Mesenteric fat pad (tissue), 1 donor: ENCODE data around the gene RPGRIP1L. TPM values are rescaled to one million over a fixed set of nuclear protein-coding genes. Genes with fewer than 3 reads are reported as not detected.
A peak's percentile ranks its signal among the peaks of the same experiment; 100 is the strongest.

Experiments used
- DNase-seq: peaks from one replicate; pipeline ENCODE4 v3.0.0-alpha.2; 2020; ENCODE audit warnings: low spot score
- total RNA-seq: library from RNA; stranded (reverse); fragmentation: NEBNext Ultra II Directional; extraction: Animal tissue kit (Norgen Biotek cat#: 25700); gene quantifications from one replicate; pipeline ENCODE4 v1.2.1, GENCODE V29; 2021
- donor health status: DM: yes; HTN: yes; CAD: no.

Gene RPGRIP1L
- total RNA-seq, 1 donor from 2014 or later = 5.5 TPM

GRCh38 chr16:53608094-53608493 is 95.6 kb downstream of the RPGRIP1L start:
- no peak for DNase-seq

DNA sequence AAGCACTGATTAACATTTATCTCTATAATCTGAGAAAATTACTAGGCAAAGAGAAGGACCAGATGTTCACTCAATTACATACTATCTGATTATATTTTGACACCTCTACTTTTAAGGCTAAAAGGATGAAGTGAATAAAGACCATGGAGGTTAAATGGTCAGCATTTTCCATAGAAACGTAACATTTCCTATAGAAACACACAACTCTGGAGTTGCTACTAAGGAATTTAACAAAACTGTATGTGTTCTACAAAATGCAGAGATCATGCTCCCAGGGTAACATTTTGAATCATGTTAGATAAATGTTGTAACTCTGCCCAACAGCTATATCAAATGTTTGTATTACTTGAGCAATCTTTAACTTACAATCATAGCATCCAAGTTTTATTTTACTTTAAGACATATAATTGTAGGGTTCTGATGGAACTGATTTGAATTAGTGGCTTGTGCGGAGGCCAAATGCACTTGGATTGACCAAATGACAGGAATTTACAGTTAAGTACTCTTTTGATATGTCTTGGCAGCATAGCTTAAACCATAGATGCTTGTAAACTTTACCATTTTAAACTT is 97.7 kb downstream of the RPGRIP1L start:
- DNase-seq = no peak

GRCh38 chr16:53605356-53605755 is 98.3 kb downstream of the RPGRIP1L start:
- DNase-seq = no peak

DNA sequence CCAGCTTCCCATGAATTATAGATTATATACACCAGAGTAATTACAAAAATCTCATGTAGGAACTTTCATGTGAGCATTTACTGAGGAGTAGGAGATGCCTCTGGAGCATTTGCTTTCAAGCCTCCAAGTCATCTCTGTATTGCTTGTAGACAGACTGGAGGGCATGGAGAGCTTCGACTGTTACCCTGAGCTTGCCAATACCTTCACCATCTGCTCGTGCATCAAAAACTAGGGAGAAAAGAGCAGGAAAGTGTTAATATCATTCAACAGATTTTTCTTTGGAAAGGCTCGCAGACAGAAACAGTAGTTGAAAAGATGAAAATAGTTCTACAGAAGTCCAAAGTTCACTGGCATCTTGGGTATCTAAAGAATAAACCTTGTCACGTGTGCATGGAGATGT is 101.7 kb downstream of the RPGRIP1L start:
- DNase-seq = no peak

GRCh38 chr16:53600616-53601015 is 103.0 kb downstream of the RPGRIP1L start:
- no peak for DNase-seq

GRCh38 chr16:53600126-53600525 is 103.5 kb downstream of the RPGRIP1L start:
- no peak for DNase-seq

- DNase-seq = no peak
Observed at GRCh38 chr16:53599548-53599947, 104.1 kb downstream of the RPGRIP1L start.

DNA sequence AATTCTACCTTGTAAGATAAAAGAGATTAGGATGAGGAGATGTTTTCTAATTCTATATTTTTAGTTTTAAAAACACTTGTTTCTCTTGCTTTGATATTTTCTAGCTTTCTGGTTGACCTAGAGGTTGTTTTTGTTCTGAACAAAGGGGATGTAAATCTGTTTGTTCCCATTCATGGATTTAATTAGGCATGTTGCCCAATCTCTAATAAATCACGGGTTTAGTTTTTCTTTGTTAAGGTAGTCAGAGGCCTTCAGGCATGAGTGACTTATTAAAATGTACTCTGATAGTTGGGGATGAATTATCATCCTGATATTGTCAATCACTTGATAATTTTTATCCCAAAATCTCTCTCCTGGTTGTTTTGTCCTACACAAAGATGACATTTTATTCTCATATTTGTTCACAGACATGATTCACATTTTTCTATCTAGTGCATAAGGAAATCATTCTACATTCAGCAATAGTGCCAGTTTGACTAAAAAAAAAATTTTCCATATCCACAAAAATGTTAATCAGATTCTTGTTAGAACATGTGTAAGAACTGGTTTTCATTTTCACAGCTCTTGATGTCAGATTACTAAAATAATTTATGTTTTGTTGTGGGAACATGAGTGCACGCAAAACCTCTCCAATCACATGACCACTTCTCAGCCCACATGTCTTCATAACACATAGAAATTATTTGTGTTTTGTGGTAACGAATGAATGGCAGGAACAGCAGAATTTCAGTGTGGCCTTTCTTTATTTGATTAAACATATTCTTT is 105.0 kb downstream of the RPGRIP1L start:
- no peak for DNase-seq

DNA sequence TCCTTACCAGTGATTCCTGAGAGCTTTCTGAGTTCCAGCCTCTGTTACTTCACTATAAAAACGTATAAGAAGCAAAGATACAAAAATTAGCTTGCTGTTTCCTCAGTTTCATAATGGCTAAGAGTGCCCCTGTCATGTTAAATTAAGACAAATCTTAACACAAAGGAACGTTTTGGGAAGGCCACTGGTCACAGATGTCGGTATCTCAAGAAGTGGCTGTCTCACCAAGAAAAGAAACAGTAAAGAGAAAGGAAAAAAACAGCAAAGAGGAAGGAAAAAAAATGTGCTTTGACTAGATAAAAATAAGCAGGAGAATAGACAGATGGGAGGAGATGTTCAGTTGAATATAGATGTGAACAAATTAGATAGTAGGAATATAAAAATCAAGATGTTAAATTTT is 105.9 kb downstream of the RPGRIP1L start:
- DNase-seq = no peak

DNA sequence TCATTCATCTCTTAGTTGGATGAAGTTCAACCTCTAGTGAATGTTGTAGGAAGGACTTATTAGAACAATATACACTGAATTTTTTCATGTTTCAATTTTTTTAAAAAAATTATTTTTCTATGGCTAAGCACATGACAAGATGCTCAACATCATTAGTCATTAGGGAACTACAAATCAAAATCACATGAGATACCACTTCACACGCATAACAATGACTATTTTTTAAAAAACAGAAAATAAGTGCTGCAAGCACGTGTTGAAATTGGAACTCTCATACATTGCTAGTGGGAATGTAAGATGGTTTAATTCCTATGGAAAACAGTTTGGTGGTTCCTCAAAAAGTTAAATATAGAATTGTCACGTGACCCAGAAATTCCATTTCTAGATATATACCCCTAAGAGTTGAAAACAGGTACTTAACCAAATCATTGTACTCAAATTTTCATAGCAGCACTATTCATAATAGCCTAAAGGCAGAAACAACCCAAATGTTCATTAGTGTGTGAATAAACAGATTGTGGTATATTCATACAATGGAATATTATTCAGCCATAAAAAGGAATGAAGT is 115.5 kb downstream of the RPGRIP1L start:
- no peak for DNase-seq

GRCh38 chr16:53583401-53583800 is 120.3 kb downstream of the RPGRIP1L start:
- no peak for DNase-seq

DNA sequence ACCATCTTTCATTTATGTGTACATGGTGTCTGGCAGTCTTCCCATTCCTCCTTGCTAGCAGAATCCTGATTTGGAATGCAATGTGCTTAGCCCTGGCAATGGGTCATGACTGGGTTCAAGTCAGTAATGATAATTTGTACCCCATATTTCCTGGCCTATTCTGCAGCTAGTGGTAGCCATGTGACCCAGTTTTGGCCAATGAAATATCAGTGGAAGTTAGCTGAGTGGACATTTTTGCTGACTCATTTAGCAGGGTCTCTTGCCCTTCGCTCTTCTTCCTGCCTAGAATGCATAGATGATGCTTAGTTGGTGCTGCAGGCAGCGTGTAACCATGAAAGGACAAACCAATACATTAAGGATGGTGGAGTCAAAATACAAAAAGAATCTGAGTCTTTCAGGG is 121.9 kb downstream of the RPGRIP1L start:
- DNase-seq = no peak

GRCh38 chr16:53580038-53580802 is 123.4 kb downstream of the RPGRIP1L start:
- peak; percentile 62 for DNase-seq

GRCh38 chr16:53576904-53577303 is 126.8 kb downstream of the RPGRIP1L start:
- no peak for DNase-seq

GRCh38 chr16:53576210-53576609 is 127.4 kb downstream of the RPGRIP1L start:
- DNase-seq = no peak

- DNase-seq = no peak
Observed at GRCh38 chr16:53571763-53572162, 131.9 kb downstream of the RPGRIP1L start.

GRCh38 chr16:53566552-53567245 is 137.0 kb downstream of the RPGRIP1L start:
- no peak for DNase-seq

- peak; percentile 71 for DNase-seq
Observed at GRCh38 chr16:53565296-53565863, 138.3 kb downstream of the RPGRIP1L start.

GRCh38 chr16:53563426-53563825 is 140.2 kb downstream of the RPGRIP1L start:
- no peak for DNase-seq

DNA sequence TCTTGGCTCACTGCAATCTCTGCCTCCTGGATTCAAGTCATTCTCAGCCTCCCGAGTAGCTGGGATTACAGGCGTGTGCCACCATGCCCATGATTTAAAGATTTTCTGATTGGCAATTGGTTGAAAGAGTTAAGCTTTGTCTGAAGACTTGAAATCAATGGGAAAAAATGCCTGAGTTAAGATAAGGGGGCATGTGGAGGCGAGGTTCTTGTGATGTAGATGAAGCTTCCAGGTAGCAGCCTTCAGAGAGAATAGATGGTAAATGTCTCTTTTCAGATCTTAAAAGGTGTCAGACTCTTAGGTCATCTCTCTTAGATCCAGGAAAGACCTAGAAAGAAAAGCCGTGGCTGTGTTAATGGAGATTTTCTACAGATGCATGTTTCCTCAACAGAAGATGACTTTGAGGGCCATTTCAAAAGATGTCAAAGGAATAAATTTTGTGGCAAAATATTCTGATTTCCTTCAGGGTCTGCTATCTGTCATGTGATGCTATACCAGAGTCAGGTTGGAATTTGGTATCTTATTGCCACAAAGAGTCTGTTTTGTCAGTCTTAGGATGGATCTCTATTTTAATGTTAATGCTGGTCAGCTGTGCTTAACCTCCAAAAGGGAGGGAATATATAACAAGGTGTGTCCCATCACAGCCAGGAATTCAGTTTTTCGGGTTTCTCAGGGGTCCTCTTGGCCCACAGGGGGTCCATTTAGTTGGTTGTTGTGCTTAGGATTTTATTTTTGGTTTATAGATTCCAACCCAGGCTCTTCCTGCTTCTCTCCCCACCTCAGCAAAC is 142.4 kb downstream of the RPGRIP1L start:
- DNase-seq = no peak
